ENCODE measurements around the gene WASF3.

WASF3 gene

DNA sequence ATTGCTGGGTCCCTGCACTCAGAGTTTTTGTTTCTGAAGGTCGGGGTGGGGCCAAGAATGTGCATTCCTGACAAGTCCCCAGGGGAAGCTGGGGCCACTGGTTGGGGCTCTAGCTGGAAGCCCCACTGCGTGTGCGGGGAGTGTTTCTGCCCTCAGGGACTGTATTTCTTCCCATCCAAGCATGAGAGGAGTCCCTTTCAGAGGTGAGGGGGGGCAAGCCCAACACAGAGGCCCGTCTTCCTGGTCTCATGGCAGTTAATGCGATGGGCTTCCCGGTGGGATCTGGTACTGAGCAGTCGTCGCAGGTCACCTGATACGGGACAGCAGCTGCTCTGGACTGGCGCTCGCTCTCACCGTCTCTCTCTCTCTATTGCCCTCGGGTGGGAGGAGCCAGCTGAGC is 152.7 kb downstream of the WASF3 start:
- no peak for TF ChIP-seq GABPA (IDR thresholded peaks at IDR 0.05; ENCODE audit: low read depth)
- no peak for TF ChIP-seq SPI1 (IDR thresholded peaks at IDR 0.05; ENCODE audit: borderline replicate concordance, low read depth)
- Histone ChIP-seq H3K27me3 (ENCODE audit: insufficient read depth, poor library complexity, severe bottlenecking) (no peaks in the 10 kb centered on the region), H3K4me3 (replicated peaks; ENCODE audit: insufficient read depth, low read length) (no peak overlapping the region), H3K27ac (replicated peaks) (no peak overlapping the region)
- DNase-seq (ENCODE audit: low read depth in 1 of 2, low spot score in 1 of 2), result no peak

DNA sequence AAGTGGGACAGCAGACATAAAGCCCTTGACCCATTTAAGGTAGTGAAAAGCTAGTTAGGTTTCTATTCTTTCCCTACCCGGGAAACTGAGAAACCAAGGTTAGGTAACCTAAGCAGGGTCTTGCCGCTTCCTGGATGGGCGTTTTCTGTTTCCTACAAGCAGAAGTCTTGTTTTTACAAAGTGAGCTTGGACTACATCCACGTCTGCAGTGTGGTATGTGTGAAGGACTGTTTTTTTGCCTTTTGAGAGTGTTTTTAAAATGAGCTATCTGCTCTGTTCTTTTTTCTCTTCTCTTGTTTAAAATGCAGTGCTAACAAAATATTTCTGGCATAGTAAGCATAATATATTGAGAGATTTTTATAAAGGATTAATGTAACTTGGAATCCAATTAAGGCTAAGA is 153.7 kb downstream of the WASF3 start:
- H3K4me3 ChIP-seq (replicated peaks; ENCODE audit: insufficient read depth, low read length), result no peak overlapping the region
- DNase-seq (ENCODE audit: low read depth in 1 of 2, low spot score in 1 of 2), result no peak
- TF ChIP-seq, protein P1, sequence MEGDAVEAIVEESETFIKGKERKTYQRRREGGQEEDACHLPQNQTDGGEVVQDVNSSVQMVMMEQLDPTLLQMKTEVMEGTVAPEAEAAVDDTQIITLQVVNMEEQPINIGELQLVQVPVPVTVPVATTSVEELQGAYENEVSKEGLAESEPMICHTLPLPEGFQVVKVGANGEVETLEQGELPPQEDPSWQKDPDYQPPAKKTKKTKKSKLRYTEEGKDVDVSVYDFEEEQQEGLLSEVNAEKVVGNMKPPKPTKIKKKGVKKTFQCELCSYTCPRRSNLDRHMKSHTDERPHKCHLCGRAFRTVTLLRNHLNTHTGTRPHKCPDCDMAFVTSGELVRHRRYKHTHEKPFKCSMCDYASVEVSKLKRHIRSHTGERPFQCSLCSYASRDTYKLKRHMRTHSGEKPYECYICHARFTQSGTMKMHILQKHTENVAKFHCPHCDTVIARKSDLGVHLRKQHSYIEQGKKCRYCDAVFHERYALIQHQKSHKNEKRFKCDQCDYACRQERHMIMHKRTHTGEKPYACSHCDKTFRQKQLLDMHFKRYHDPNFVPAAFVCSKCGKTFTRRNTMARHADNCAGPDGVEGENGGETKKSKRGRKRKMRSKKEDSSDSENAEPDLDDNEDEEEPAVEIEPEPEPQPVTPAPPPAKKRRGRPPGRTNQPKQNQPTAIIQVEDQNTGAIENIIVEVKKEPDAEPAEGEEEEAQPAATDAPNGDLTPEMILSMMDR (IDR thresholded peaks at IDR 0.05; ENCODE audit: insufficient read depth, low read length), result no peak
- TF ChIP-seq POLR2AphosphoS5 (IDR thresholded peaks at IDR 0.05; ENCODE audit: low read depth) (no peak), GABPA (IDR thresholded peaks at IDR 0.05; ENCODE audit: low read depth) (no peak), SPI1 (IDR thresholded peaks at IDR 0.05; ENCODE audit: borderline replicate concordance, low read depth) (no peak)
- TF ChIP-seq, protein P2, sequence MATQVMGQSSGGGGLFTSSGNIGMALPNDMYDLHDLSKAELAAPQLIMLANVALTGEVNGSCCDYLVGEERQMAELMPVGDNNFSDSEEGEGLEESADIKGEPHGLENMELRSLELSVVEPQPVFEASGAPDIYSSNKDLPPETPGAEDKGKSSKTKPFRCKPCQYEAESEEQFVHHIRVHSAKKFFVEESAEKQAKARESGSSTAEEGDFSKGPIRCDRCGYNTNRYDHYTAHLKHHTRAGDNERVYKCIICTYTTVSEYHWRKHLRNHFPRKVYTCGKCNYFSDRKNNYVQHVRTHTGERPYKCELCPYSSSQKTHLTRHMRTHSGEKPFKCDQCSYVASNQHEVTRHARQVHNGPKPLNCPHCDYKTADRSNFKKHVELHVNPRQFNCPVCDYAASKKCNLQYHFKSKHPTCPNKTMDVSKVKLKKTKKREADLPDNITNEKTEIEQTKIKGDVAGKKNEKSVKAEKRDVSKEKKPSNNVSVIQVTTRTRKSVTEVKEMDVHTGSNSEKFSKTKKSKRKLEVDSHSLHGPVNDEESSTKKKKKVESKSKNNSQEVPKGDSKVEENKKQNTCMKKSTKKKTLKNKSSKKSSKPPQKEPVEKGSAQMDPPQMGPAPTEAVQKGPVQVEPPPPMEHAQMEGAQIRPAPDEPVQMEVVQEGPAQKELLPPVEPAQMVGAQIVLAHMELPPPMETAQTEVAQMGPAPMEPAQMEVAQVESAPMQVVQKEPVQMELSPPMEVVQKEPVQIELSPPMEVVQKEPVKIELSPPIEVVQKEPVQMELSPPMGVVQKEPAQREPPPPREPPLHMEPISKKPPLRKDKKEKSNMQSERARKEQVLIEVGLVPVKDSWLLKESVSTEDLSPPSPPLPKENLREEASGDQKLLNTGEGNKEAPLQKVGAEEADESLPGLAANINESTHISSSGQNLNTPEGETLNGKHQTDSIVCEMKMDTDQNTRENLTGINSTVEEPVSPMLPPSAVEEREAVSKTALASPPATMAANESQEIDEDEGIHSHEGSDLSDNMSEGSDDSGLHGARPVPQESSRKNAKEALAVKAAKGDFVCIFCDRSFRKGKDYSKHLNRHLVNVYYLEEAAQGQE (IDR thresholded peaks at IDR 0.05; ENCODE audit: insufficient replicate concordance, low read depth), result no peak
- H3K27me3 ChIP-seq (ENCODE audit: insufficient read depth, poor library complexity, severe bottlenecking), result no peaks in the 10 kb centered on the region
- H3K27ac ChIP-seq (replicated peaks), result no peak overlapping the region

DNA sequence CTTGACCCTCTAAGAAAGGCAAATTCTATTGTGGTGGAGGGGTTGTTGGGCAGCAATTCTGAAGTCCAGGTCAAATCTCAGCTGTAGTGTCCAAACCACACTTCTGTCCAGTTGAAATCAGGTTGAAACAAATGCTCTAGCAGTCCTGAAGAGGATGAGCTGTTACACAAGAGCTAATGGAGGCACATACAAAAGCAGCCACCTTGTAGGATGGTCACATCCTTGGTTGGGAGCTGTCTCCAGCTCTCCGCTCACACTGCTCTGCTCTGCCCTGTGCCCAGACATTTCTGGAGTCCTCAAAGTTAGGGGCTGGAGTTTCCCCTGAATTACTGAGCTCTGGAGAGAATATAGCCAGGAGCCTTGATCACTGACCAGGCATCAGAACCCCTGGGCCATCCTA is 155.9 kb downstream of the WASF3 start:
- no peak overlapping the region for H3K4me3 ChIP-seq (replicated peaks; ENCODE audit: insufficient read depth, low read length)
- TF ChIP-seq SPI1 (IDR thresholded peaks at IDR 0.05; ENCODE audit: borderline replicate concordance, low read depth), result no peak
- no peak for TF ChIP-seq GABPA (IDR thresholded peaks at IDR 0.05; ENCODE audit: low read depth)
- TF ChIP-seq POLR2AphosphoS5 (IDR thresholded peaks at IDR 0.05; ENCODE audit: low read depth), result no peak
- TF ChIP-seq, protein P2 (IDR thresholded peaks at IDR 0.05; ENCODE audit: insufficient replicate concordance, low read depth), result no peak
- TF ChIP-seq, protein P1 (IDR thresholded peaks at IDR 0.05; ENCODE audit: insufficient read depth, low read length), result no peak
- no peak for DNase-seq (ENCODE audit: low read depth in 1 of 2, low spot score in 1 of 2)
- H3K27me3 ChIP-seq (ENCODE audit: insufficient read depth, poor library complexity, severe bottlenecking), result no peaks in the 10 kb centered on the region
- no peak overlapping the region for H3K27ac ChIP-seq (replicated peaks)

DNA sequence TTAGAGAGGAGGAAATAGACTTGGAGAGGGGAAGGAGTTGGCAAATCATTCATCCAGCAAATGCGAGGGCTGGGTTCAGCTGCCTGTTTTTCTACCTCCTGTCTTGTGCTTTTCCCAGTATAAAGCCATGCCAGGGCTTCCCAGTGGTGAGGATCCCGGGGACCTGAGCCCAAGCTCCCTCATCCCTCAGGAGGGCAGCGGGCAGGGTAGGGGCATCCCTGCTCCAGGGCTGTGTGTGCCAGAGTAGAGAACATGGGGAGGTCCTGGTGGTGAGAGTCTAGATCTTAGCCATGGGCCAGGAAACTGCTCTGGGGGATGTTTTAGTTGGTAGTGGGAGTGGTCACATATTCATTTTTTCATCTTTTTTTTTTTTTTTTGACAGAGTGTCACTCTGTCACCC is 159.5 kb downstream of the WASF3 start:
- H3K27me3 ChIP-seq (ENCODE audit: insufficient read depth, poor library complexity, severe bottlenecking), result no peaks in the 10 kb centered on the region
- DNase-seq (ENCODE audit: low read depth in 1 of 2, low spot score in 1 of 2), result no peak
- no peak overlapping the region for H3K4me3 ChIP-seq (replicated peaks; ENCODE audit: insufficient read depth, low read length)
- TF ChIP-seq, protein P1 (IDR thresholded peaks at IDR 0.05; ENCODE audit: insufficient read depth, low read length), result no peak
- no peak for TF ChIP-seq POLR2AphosphoS5 (IDR thresholded peaks at IDR 0.05; ENCODE audit: low read depth)
- no peak for TF ChIP-seq SPI1 (IDR thresholded peaks at IDR 0.05; ENCODE audit: borderline replicate concordance, low read depth)
- no peak overlapping the region for H3K27ac ChIP-seq (replicated peaks)
